Renal cortex interstitium (tissue), 11 donors: ENCODE measurements around the gene COG2. TPM values are rescaled to one million over a fixed set of nuclear protein-coding genes. Genes with fewer than 3 reads are reported as not detected.
"Not testable (repeated sequence)": the region's sequence is repeated elsewhere in the genome, so short reads cannot be mapped to it uniquely, and the experiment has no call there.

Experiments
- DNase-seq, 11 donors: peaks; one replicate each; pipeline ENCODE4 v3.0.0-alpha.2; 2013; ENCODE audit warnings: low read depth in 9 of 11, low spot score in 4 of 11; ENCODE audit errors: extremely low read depth in 1 of 11
- polyA plus RNA-seq, 3 donors: library from polyadenylated mRNA; unstranded; fragments of 120-200 nt; gene quantifications; one replicate each; pipeline ENCODE4 v1.2.1, GENCODE V29; 2013; ENCODE audit not compliant: insufficient read length in 3 of 3

The COG2 gene
- polyA plus RNA-seq, 3 donors = 32.0 to 40.4 (median 33.1) TPM

GRCh38 chr1:230706887-230707731 lies 64.8 kb downstream of the COG2 start:
- DNase-seq = no peak

DNA sequence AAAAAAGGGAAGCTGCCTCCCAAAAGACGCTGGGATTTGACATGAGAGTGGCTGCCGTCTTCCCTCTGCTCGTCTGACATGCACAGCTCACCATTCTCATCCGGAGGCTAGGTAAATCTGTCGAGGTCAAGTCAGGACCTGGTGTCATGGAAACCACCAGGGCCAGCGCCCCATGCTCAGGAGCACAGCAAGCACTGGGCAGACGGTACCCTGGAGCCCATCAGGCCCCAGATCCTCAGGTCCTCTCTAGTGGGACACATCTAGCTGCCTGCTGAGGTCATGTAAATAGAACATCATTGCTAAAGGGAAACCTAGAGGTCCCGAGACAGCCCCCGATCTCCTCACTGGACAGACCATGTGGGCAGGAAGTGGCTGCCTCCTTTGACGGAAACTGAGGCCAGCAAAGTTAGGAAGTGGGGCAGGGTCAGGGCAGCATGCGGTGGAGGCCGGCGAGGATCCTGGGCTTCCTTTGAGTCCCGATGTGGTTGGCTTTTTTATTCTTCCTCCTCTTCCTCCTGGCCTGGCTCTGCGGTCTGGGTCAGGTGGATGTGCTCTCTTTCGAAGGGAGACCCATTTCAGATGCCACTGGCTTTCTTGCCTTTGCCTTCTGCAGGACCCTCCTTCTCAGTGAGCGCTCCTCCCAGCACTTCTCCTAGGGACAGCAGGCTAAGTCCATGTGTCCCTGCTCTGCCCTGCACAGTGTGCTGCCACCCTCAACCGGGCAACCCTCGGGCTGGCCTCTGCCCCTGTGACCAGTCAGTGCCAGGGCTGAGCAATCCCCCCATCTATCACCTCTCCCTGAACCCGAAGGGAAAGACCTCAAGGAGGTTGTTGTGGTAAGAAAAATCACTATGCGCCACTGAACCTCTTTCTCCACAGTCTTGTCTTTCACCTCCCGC lies 65.7 kb downstream of the COG2 start:
- DNase-seq = no peak

DNA sequence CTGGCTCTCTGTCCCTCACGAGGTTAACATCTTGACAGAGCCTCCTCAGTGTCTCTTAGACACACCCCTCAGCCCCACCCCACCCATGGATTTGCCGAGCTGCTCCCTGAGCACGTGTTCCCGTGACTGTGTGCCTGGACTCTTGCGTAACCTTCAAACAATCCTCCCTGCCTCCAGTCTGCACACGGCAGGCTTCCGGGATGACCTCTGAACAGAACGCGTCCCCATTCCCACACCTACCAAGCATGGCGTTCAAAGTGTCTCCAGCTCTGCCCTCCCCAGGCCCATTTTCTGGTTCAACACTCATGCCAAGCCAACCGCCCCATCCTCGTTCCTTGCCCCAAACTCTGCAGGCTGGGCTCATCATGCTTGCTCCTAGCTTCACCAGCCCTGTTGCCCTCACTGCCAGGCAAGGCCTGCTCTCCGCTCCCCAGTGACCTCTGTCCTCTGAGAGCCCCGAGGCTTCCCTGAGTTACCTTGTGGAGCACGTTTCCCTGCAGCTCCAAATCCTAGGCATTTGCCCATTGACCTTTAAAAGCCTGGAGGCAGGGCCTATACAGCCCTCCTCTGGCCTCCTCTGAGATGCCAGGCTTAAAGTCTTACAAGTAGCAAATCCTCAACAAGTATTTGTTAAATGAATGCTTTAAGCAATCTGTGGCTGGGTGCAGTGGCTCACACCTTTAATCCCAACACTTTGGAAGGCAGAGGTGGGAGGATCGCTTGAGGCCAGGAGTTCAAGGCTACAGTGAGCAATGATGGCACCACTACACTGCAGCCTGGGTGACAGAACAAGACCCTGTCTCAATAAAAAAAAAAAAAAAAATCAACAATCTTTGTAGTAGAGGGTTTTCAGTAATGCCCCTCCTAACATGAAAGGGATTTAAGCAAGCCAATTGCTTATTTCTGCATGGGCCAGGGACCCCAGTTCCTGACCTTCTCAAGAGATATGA lies 66.6 kb downstream of the COG2 start:
- no peak for DNase-seq

- no peak for DNase-seq
Measured at GRCh38 chr1:230709619-230710542, 67.6 kb downstream of the COG2 start.

DNA sequence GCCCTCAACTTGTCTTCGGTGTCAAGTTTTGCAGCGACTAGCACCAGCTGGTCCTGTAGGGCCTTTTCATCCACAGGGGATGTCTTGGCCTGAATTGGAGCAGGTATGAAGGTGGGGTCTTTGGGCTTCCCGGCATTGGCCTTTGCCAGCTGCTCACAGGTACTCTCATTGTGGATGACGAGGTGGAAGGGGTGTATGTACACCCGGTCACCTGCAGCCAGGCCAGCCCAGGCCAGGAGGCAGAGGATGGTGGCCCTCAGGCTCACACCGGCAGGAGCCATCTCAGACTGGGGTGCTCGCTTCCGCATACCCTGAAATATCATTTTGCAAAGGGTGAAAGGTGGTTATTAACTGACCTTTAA lies 68.2 kb downstream of the COG2 start:
- DNase-seq = no peak

DNA sequence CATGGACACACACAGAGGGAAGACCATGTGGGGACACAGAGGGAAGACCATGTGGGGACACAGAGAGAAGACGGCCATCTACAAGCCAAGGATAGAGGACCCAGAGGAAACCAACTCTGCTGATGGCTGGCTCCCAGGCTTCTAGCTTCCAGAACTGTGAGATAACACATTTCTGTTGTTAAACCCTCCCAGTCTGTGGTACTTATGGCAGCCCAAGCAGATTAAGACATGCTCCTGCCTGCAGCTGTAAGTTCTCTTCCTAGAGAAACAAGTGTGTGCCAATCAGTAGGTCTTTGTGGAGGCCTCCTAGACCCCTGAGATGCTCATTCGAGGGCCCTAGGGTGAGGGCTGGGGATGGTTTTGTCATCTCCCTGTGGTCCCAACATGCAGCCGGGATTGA lies 69.0 kb downstream of the COG2 start:
- no peak for DNase-seq

DNA sequence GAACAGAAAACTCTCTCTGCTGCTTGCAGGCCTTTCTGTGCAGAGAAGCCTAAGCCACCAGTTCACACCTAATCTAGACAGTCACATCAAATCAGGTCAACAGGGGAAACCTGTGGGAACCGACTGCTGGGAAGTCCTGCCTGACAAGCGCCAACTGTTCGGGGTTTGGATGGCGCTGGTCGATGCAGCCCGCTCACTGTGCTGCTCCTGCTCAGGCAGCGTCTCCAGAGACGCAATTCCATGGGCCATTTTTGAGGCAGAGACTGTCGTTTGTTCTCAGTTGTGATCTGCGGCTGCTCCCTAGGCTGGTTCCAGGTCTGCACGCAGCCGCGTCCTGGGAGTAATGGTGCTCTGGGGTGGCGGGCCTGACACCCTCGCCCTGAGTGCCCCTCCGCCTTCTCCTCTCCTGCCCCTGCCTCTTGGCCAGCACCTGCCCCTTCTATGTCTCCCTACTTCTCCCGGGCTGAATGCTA lies 70.2 kb downstream of the COG2 start:
- DNase-seq = no peak

DNA sequence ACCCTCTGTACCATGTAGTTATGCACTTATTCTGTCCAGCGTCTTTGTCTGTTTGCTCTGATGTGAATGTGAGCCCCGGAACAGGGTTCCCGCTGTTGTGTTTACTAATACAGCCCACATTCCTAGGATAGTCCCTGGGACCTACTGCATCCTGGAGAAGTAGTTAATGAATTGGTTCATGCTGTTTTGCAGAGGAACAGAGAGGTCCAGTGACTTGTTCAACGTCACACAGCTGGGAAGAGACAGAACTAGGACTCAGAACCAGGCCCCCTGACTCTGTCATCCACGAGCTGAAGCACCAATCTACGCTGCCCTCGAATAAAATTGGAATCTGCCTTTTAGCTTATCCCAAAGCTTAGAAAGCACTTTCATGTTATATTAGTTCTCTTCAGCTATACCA lies 70.9 kb downstream of the COG2 start:
- DNase-seq = no peak

DNA sequence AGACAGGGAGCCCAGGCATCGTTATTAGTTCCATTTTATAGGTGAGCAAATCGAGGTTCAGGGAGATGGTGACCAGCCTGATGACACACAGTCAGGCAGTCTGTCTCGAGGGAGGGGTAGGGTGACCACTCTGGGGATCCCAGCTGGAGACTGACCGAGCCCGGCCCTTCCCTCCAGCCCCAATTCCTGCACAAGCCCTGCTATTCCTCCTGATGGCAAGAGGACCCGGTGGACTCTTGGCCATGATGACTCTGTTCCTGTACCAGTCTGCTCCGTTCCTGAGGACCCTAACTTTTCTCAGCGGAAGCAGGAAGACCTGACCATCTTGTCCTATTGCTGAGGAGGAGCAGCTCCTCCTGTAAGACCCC lies 71.2 kb downstream of the COG2 start:
- DNase-seq = no peak

GRCh38 chr1:230713915-230714764 lies 71.9 kb downstream of the COG2 start, which contains the start of gene AGT:
Gene AGT, minus strand, starts transcription at chr1:230714122. Its CDS starts 3,299 bp downstream, at chr1:230710823.
- peak in 3 of 11 donors; percentile 7 to 16 (median 11) for DNase-seq

GRCh38 chr1:230715510-230715909 lies 73.2 kb downstream of the COG2 start:
- no peak for DNase-seq

- not testable (repeated sequence) for DNase-seq
Measured at GRCh38 chr1:230716453-230716852, 74.2 kb downstream of the COG2 start.

DNA sequence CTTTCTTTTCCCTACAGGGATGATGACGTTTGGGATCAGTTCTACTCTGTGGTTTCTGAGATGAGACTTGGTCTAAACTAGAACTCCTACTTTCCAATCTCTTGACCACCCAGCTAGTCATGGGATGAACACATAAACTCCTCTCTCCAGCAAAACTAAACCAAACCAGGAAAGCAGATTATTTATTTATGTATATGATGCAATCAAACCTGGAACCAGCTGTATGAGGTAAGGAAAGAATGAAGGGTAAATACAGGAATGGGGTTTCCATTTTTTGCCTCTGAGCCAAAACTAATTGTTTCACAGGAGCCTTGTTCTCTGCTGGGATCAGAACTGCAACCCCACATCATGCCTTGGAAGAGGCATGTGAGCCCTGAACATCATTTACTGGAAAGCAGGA lies 75.0 kb downstream of the COG2 start:
- DNase-seq = no peak

GRCh38 chr1:230721849-230722522 lies 79.7 kb downstream of the COG2 start:
- not testable (repeated sequence) for DNase-seq

GRCh38 chr1:230725256-230726012 lies 83.2 kb downstream of the COG2 start:
- DNase-seq = no peak
